GM23338 (cell line): ENCODE data around the gene ATXN2. TPM values are rescaled to one million over a fixed set of nuclear protein-coding genes. Genes with fewer than 3 reads are reported as not detected.

ENCODE experiments used
- ATAC-seq: fragments of 200-7000 bp; cut with Tn5 transposase; 3 replicates; pipeline ENCODE4 v1.9.1; 2020
- DNase-seq: peaks from one replicate; pipeline ENCODE4 v3.0.0-alpha.2; 2015; ENCODE audit warnings: low spot score
- H2AFZ ChIP-seq: fragments of 200-600 bp; sonication (generic); 2 replicates; pipeline ENCODE4 v1.8.0; 2016; ENCODE audit warnings: antibody characterized with exemption, mild to moderate bottlenecking, moderate library complexity
- H3F3A ChIP-seq: fragments of 200-600 bp; sonication (generic); replicated peaks from 2 replicates; pipeline ENCODE4 v1.8.0; 2017; ENCODE audit warnings: antibody characterized with exemption, mixed run types, low read depth
- H3K27ac ChIP-seq: fragments of 200-600 bp; sonication (generic); 2 replicates; pipeline ENCODE4 v1.6.1; 2016; ENCODE audit warnings: low read depth
- H3K27me3 ChIP-seq: fragments of 200-600 bp; sonication (generic); 2 replicates; pipeline ENCODE4 v1.8.0; 2016; ENCODE audit warnings: mild to moderate bottlenecking, mixed run types, moderate library complexity; ENCODE audit not compliant: insufficient read depth
- H3K36me3 ChIP-seq: fragments of 200-600 bp; sonication (generic); 2 replicates; pipeline ENCODE4 v1.8.0; 2016; ENCODE audit warnings: mild to moderate bottlenecking; ENCODE audit not compliant: insufficient read depth
- H3K4me1 ChIP-seq: fragments of 200-600 bp; sonication (generic); 2 replicates; pipeline ENCODE4 v1.8.0; 2016; ENCODE audit warnings: mild to moderate bottlenecking, moderate library complexity; ENCODE audit not compliant: insufficient read depth
- H3K4me2 ChIP-seq: fragments of 200-600 bp; sonication (generic); 2 replicates; pipeline ENCODE4 v1.7.1; 2017; ENCODE audit warnings: mixed run types
- H3K4me3 ChIP-seq: fragments of 200-600 bp; sonication (generic); 2 replicates; pipeline ENCODE4 v1.6.1; 2016; ENCODE audit warnings: mixed run types
- H3K79me2 ChIP-seq: fragments of 200-600 bp; sonication (generic); replicated peaks from 2 replicates; pipeline ENCODE4 v1.8.0; 2017; ENCODE audit warnings: mild to moderate bottlenecking; ENCODE audit not compliant: insufficient read depth
- H3K9me2 ChIP-seq: fragments of 200-600 bp; sonication (generic); 2 replicates; pipeline ENCODE4 v1.8.0; 2017; ENCODE audit not compliant: insufficient read depth
- H4K20me1 ChIP-seq: fragments of 200-600 bp; sonication (generic); replicated peaks from 2 replicates; pipeline ENCODE4 v1.8.0; 2017; ENCODE audit warnings: mild to moderate bottlenecking; ENCODE audit not compliant: insufficient read depth
- H3K27ac Mint-ChIP-seq: 2 replicates; pipeline ENCODE4 v1.8.0; 2020; ENCODE audit warnings: inconsistent platforms, mild to moderate bottlenecking, moderate library complexity, mixed read lengths
- H3K27me3 Mint-ChIP-seq: 3 replicates; pipeline ENCODE4 v1.8.0; 2022; ENCODE audit warnings: low read depth, mild to moderate bottlenecking, moderate library complexity, mixed read lengths, inconsistent platforms; ENCODE audit not compliant: insufficient read depth, poor library complexity
- H3K36me3 Mint-ChIP-seq: 3 replicates; pipeline ENCODE4 v1.8.0; 2021; ENCODE audit warnings: low read depth, mild to moderate bottlenecking, inconsistent platforms, moderate library complexity, mixed read lengths
- H3K4me1 Mint-ChIP-seq: 3 replicates; pipeline ENCODE4 v1.8.0; 2020; ENCODE audit warnings: mild to moderate bottlenecking, inconsistent platforms, mixed read lengths
- H3K4me3 Mint-ChIP-seq: 3 replicates; pipeline ENCODE4 v1.8.0; 2021; ENCODE audit warnings: moderate library complexity, mild to moderate bottlenecking, inconsistent platforms, mixed read lengths
- H3K9me3 Mint-ChIP-seq: 3 replicates; pipeline ENCODE4 v1.8.0; 2020; ENCODE audit warnings: moderate library complexity, mild to moderate bottlenecking, inconsistent platforms, mixed read lengths
- CREB1 ChIP-seq: fragments of 250-450 bp; sonication (Bioruptor Pico); IDR thresholded peaks from 2 replicates; pipeline ENCODE4 v1.5.0; 2020; ENCODE audit warnings: low read depth, mild to moderate bottlenecking, moderate library complexity
- CTCF ChIP-seq, 2 experiments: fragments of 200-600 bp in 1 of 2; sonication (generic) in 1 of 2; conservative IDR thresholded peaks; 2 replicates each; pipeline versions ENCODE4 v1.5.1 to v1.6.1; 2016 to 2017; ENCODE audit warnings: antibody characterized with exemption in 2 of 2, low read depth in 2 of 2, mild to moderate bottlenecking in 2 of 2, moderate library complexity in 1 of 2
- EZH2 ChIP-seq: fragments of 200-600 bp; sonication (generic); IDR thresholded peaks from one replicate; pipeline ENCODE4 v1.8.0; 2017; ENCODE audit warnings: antibody characterized with exemption, mild to moderate bottlenecking, low read depth; ENCODE audit not compliant: unreplicated experiment
- EZH2phosphoT487 ChIP-seq: fragments of 200-600 bp; sonication (generic); IDR thresholded peaks from one replicate; pipeline ENCODE4 v1.8.1; 2018; ENCODE audit warnings: antibody characterized with exemption; ENCODE audit not compliant: unreplicated experiment
- JUNB ChIP-seq: IDR thresholded peaks from one replicate; pipeline ENCODE4 v1.6.1; 2016; ENCODE audit warnings: antibody characterized with exemption; ENCODE audit not compliant: unreplicated experiment
- NANOG ChIP-seq: IDR thresholded peaks from 2 replicates; pipeline ENCODE4 v1.6.1; 2016; ENCODE audit warnings: antibody characterized with exemption, borderline replicate concordance
- POLR2AphosphoS5 ChIP-seq: IDR thresholded peaks from 2 replicates; pipeline ENCODE4 v1.6.1; 2016; ENCODE audit warnings: antibody characterized with exemption, low read depth
- STAT1 ChIP-seq: IDR thresholded peaks from one replicate; pipeline ENCODE4 v1.6.1; 2016; ENCODE audit warnings: antibody characterized with exemption; ENCODE audit not compliant: unreplicated experiment
- ZNF114 ChIP-seq: fragments of 250-450 bp; sonication (Bioruptor Pico); IDR thresholded peaks from 2 replicates; pipeline ENCODE4 v1.5.0; 2020; ENCODE audit warnings: mild to moderate bottlenecking, moderate library complexity
- ZNF331 ChIP-seq: fragments of 250-450 bp; sonication (Bioruptor Pico); IDR thresholded peaks from 2 replicates; pipeline ENCODE4 v1.5.0; 2020; ENCODE audit warnings: low read depth, mild to moderate bottlenecking, moderate library complexity
- ZNF462 ChIP-seq: fragments of 250-450 bp; sonication (Bioruptor Pico); IDR thresholded peaks from 2 replicates; pipeline ENCODE4 v1.5.0; 2020; ENCODE audit warnings: mild to moderate bottlenecking, moderate library complexity
- polyA plus RNA-seq: library from polyadenylated mRNA; unstranded; fragments of >200 nt; fragmentation: Nextera tagmentation; extraction: Ambion mirVana; gene quantifications from 2 replicates; pipeline ENCODE4 v1.2.1, GENCODE V29; 2016
- total RNA-seq: library from RNA; depleted of rRNA; stranded (reverse); fragments of >200 nt; shearing (Covaris generic); gene quantifications from 2 replicates; pipeline ENCODE4 v1.2.3, GENCODE V29; 2014
- TF ChIP-seq, protein P1 (sequence below): IDR thresholded peaks from one replicate; pipeline ENCODE4 v1.6.1; 2018; ENCODE audit warnings: antibody characterized with exemption; ENCODE audit not compliant: unreplicated experiment
- TF ChIP-seq, protein P2 (sequence below): IDR thresholded peaks from 2 replicates; pipeline ENCODE4 v1.6.1; 2016; ENCODE audit warnings: antibody characterized with exemption

ATXN2 gene
- total and polyA plus RNA-seq, 2 experiments from 2014 or later, result 44.8 to 59.5 TPM

- Mint-ChIP-seq H3K27ac (no peak overlapping the region), H3K4me1 (peaks cover 16% of the 10 kb centered on the region), H3K4me3 (no peak overlapping the region), H3K27me3 (peaks cover 2% of the 10 kb centered on the region), H3K36me3 (peaks cover 4% of the 10 kb centered on the region; the same call in 2 of the 3 replicates), H3K9me3 (no peaks in the 10 kb centered on the region)
- Histone ChIP-seq H3F3A (no peaks in the 10 kb centered on the region), H3K4me1 (peaks cover 14% of the 10 kb centered on the region), H3K9me2 (no peaks in the 10 kb centered on the region), H4K20me1 (peaks cover 47% of the 10 kb centered on the region), H3K79me2 (peaks cover 97% of the 10 kb centered on the region), H3K4me2 (no peak overlapping the region), H3K4me3 (no peak overlapping the region), H2AFZ (no peak overlapping the region), H3K27ac (no peak overlapping the region), H3K27me3 (no peaks in the 10 kb centered on the region), H3K36me3 (no peaks in the 10 kb centered on the region)
- TF ChIP-seq ZNF462 (CRISPR knock-in tag) (no peak), NANOG (no peak), ZNF114 (no peak), CREB1 (CRISPR knock-in tag) (no peak), POLR2AphosphoS5 (no peak), STAT1 (no peak), EZH2 (no peak), ZNF331 (no peak), JUNB (no peak), CTCF (conservative IDR thresholded peaks at IDR 0.05; ENCODE audit: low read depth in 2 of 2) (no peak), EZH2phosphoT487 (no peak)
- TF ChIP-seq, protein P1, sequence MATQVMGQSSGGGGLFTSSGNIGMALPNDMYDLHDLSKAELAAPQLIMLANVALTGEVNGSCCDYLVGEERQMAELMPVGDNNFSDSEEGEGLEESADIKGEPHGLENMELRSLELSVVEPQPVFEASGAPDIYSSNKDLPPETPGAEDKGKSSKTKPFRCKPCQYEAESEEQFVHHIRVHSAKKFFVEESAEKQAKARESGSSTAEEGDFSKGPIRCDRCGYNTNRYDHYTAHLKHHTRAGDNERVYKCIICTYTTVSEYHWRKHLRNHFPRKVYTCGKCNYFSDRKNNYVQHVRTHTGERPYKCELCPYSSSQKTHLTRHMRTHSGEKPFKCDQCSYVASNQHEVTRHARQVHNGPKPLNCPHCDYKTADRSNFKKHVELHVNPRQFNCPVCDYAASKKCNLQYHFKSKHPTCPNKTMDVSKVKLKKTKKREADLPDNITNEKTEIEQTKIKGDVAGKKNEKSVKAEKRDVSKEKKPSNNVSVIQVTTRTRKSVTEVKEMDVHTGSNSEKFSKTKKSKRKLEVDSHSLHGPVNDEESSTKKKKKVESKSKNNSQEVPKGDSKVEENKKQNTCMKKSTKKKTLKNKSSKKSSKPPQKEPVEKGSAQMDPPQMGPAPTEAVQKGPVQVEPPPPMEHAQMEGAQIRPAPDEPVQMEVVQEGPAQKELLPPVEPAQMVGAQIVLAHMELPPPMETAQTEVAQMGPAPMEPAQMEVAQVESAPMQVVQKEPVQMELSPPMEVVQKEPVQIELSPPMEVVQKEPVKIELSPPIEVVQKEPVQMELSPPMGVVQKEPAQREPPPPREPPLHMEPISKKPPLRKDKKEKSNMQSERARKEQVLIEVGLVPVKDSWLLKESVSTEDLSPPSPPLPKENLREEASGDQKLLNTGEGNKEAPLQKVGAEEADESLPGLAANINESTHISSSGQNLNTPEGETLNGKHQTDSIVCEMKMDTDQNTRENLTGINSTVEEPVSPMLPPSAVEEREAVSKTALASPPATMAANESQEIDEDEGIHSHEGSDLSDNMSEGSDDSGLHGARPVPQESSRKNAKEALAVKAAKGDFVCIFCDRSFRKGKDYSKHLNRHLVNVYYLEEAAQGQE, result no peak
- TF ChIP-seq, protein P2, sequence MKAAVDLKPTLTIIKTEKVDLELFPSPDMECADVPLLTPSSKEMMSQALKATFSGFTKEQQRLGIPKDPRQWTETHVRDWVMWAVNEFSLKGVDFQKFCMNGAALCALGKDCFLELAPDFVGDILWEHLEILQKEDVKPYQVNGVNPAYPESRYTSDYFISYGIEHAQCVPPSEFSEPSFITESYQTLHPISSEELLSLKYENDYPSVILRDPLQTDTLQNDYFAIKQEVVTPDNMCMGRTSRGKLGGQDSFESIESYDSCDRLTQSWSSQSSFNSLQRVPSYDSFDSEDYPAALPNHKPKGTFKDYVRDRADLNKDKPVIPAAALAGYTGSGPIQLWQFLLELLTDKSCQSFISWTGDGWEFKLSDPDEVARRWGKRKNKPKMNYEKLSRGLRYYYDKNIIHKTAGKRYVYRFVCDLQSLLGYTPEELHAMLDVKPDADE, result no peak
- no peak for DNase-seq
- no peak for ATAC-seq
Measured at GRCh38 chr12:111578971-111579340, 20.2 kb downstream of the ATXN2 start.
